HL-60 (cell line): ENCODE data around the gene C4orf36.

Experiments used
- DNase-seq, 2 experiments: peaks; one replicate each; pipeline ENCODE4 v3.0.0-alpha.2; 2010 to 2020; ENCODE audit warnings: low read depth in 1 of 2, low spot score in 1 of 2
- H3K27ac ChIP-seq: fragments of 250-450 bp; sonication (Bioruptor Pico); replicated peaks from 2 replicates; pipeline ENCODE4 v1.5.1; 2020; ENCODE audit warnings: mild to moderate bottlenecking, moderate library complexity
- H3K27me3 ChIP-seq: fragments of 250-450 bp; sonication (Bioruptor Pico); 2 replicates; pipeline ENCODE4 v1.5.1; 2021; ENCODE audit warnings: mild to moderate bottlenecking, moderate library complexity; ENCODE audit not compliant: insufficient read depth, poor library complexity, severe bottlenecking
- H3K4me3 ChIP-seq: replicated peaks from 2 replicates; pipeline ENCODE4 v1.5.1; 2011; ENCODE audit warnings: mild to moderate bottlenecking, control low read depth, low read length; ENCODE audit not compliant: insufficient read depth
- GABPA ChIP-seq: IDR thresholded peaks from 2 replicates; pipeline ENCODE4 v1.6.1; 2012; ENCODE audit warnings: low read depth
- POLR2AphosphoS5 ChIP-seq: IDR thresholded peaks from 2 replicates; pipeline ENCODE4 v1.6.1; 2012; ENCODE audit warnings: low read depth
- REST ChIP-seq: IDR thresholded peaks from 2 replicates; pipeline ENCODE4 v1.6.1; 2012; ENCODE audit warnings: low read depth; ENCODE audit not compliant: insufficient replicate concordance
- SPI1 ChIP-seq: IDR thresholded peaks from 2 replicates; pipeline ENCODE4 v1.6.1; 2012; ENCODE audit warnings: low read depth, mild to moderate bottlenecking, borderline replicate concordance
- TF ChIP-seq, protein P1 (sequence below): IDR thresholded peaks from one replicate; pipeline ENCODE4 v1.5.1; 2011; ENCODE audit warnings: low read length, control low read depth, inconsistent platforms; ENCODE audit not compliant: insufficient read depth

C4orf36 gene

GRCh38 chr4:86848732-86849619 is 43.2 kb downstream of the C4orf36 start, which contains the start of gene SLC10A6:
Gene SLC10A6 (minus strand): TSS chr4:86849384. CDS start chr4:86849115, 269 bp downstream.
- TF ChIP-seq SPI1 (no peak), REST (no peak), GABPA (no peak), POLR2AphosphoS5 (no peak)
- TF ChIP-seq, protein P1, sequence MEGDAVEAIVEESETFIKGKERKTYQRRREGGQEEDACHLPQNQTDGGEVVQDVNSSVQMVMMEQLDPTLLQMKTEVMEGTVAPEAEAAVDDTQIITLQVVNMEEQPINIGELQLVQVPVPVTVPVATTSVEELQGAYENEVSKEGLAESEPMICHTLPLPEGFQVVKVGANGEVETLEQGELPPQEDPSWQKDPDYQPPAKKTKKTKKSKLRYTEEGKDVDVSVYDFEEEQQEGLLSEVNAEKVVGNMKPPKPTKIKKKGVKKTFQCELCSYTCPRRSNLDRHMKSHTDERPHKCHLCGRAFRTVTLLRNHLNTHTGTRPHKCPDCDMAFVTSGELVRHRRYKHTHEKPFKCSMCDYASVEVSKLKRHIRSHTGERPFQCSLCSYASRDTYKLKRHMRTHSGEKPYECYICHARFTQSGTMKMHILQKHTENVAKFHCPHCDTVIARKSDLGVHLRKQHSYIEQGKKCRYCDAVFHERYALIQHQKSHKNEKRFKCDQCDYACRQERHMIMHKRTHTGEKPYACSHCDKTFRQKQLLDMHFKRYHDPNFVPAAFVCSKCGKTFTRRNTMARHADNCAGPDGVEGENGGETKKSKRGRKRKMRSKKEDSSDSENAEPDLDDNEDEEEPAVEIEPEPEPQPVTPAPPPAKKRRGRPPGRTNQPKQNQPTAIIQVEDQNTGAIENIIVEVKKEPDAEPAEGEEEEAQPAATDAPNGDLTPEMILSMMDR = no peak
- no peak for DNase-seq
- Histone ChIP-seq H3K27me3 (no peaks in the 10 kb centered on the region), H3K27ac (no peak within 1 kb of the TSS), H3K4me3 (no peak within 1 kb of the TSS)

GRCh38 chr4:86848136-86848535 is 44.1 kb downstream of the C4orf36 start:
- no peak overlapping the region for H3K27ac ChIP-seq
- TF ChIP-seq, protein P1 = no peak
- no peak for TF ChIP-seq GABPA
- no peak for TF ChIP-seq POLR2AphosphoS5
- TF ChIP-seq SPI1 = no peak
- TF ChIP-seq REST = no peak
- no peak overlapping the region for H3K4me3 ChIP-seq
- H3K27me3 ChIP-seq = no peaks in the 10 kb centered on the region
- no peak for DNase-seq

GRCh38 chr4:86847571-86847970 is 44.7 kb downstream of the C4orf36 start:
- DNase-seq = no peak
- H3K27ac ChIP-seq = no peak overlapping the region
- H3K4me3 ChIP-seq = no peak overlapping the region
- no peak for TF ChIP-seq GABPA
- TF ChIP-seq, protein P1 = no peak
- TF ChIP-seq SPI1 = no peak
- no peak for TF ChIP-seq POLR2AphosphoS5
- no peaks in the 10 kb centered on the region for H3K27me3 ChIP-seq

DNA sequence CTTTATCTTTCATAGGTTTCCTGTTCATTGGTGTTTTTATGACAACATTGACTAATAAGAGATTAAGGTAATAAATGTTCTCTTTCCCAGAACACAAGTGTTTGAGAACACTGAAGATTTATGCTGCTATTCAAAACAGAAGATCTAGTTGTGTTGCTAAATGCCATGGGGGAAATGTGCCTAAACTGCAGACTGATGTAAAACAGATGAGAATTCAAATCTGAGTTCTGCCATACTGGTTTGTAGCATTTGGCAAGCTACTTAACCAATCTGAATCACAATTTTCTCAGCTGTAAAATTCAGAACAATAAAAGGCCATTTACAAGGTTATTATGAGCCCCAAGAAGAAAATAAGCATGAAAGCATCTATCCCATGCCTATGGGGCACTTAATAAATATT is 45.3 kb downstream of the C4orf36 start:
- DNase-seq = no peak
- no peaks in the 10 kb centered on the region for H3K27me3 ChIP-seq
- no peak for TF ChIP-seq POLR2AphosphoS5
- no peak for TF ChIP-seq REST
- no peak for TF ChIP-seq SPI1
- TF ChIP-seq GABPA = no peak
- TF ChIP-seq, protein P1 = no peak
- H3K27ac ChIP-seq = no peak overlapping the region
- H3K4me3 ChIP-seq = no peak overlapping the region
